ENCODE measurements around the gene VIT. TPM values are rescaled to one million over a fixed set of nuclear protein-coding genes. Genes with fewer than 3 reads are reported as not detected.

The VIT gene
- total and polyA plus RNA-seq, 4 donors = 0.07 to 0.17 (median 0.09) TPM; not detected in 1

GRCh38 chr2:36692121-36692520 lies 4.4 kb upstream of the VIT start:
- 46% methylated on average over 2 of the region's 2 CpGs for WGBS
- H3K4me1 ChIP-seq (ENCODE audit: control insufficient read depth in 4 of 4, insufficient read depth in 4 of 4, low read length in 3 of 4) = no peaks in the 10 kb centered on the region
- TF ChIP-seq MAX (IDR thresholded peaks at IDR 0.05) (no peak), HNF4A (conservative IDR thresholded peaks at IDR 0.05) (no peak), HNF4G (IDR thresholded peaks at IDR 0.05) (no peak), RXRA (IDR thresholded peaks at IDR 0.05) (no peak), YY1 (IDR thresholded peaks at IDR 0.05) (no peak), TAF1 (conservative IDR thresholded peaks at IDR 0.05) (no peak), SP1 (IDR thresholded peaks at IDR 0.05) (no peak), ATF3 (IDR thresholded peaks at IDR 0.05) (no peak), FOXA1 (IDR thresholded peaks at IDR 0.05) (no peak), JUND (IDR thresholded peaks at IDR 0.05) (no peak), REST (IDR thresholded peaks at IDR 0.05) (no peak), EGR1 (IDR thresholded peaks at IDR 0.05; ENCODE audit: low read depth in 2 of 2) (no peak), NR2F2 (IDR thresholded peaks at IDR 0.05) (no peak), ZBTB33 (IDR thresholded peaks at IDR 0.05) (no peak), RAD21 (IDR thresholded peaks at IDR 0.05) (no peak), FOXA2 (IDR thresholded peaks at IDR 0.05) (no peak), GABPA (IDR thresholded peaks at IDR 0.05 in 1 of 2, conservative IDR thresholded peaks at IDR 0.05 in 1 of 2) (no peak), CTCF (IDR thresholded peaks at IDR 0.05; ENCODE audit: low read depth, low read length, missing input control) (no peak)
- no peak for DNase-seq (ENCODE audit: low spot score)
- H3K9ac ChIP-seq (ENCODE audit: low read depth in 1 of 2, low read length in 2 of 2) = no peak overlapping the region
- no peaks in the 10 kb centered on the region for H3K36me3 ChIP-seq (ENCODE audit: control insufficient read depth in 4 of 4, insufficient read depth in 3 of 4, low read depth in 1 of 4, low read length in 3 of 4)
- H3K4me3 ChIP-seq (ENCODE audit: low read depth in 1 of 3, low read length in 3 of 3) = no peak overlapping the region
- H3K27me3 ChIP-seq (ENCODE audit: control insufficient read depth in 4 of 4, insufficient read depth in 4 of 4, low read length in 3 of 4) = no peaks in the 10 kb centered on the region
- H3K9me3 ChIP-seq (ENCODE audit: control insufficient read depth in 4 of 4, low read length in 3 of 4) = peaks cover 0 to 2% (median 0%) of the 10 kb centered on the region in 4 donors
- no peak overlapping the region for H3K27ac ChIP-seq (ENCODE audit: low read depth in 1 of 2, low read length in 2 of 2)

Data from liver (tissue), 9 donors.